Hepatocyte (in vitro differentiated cells): ENCODE measurements around the gene CYFIP1.

ENCODE experiments used
- CTCF ChIP-seq: fragments of 200-600 bp; sonication (generic); IDR thresholded peaks from 2 replicates; pipeline ENCODE4 v1.5.1; 2016; ENCODE audit warnings: antibody characterized with exemption, mild to moderate bottlenecking; ENCODE audit not compliant: poor library complexity
- EZH2 ChIP-seq: fragments of 200-600 bp; sonication (generic); IDR thresholded peaks from 2 replicates; pipeline ENCODE4 v1.6.1; 2016; ENCODE audit warnings: antibody characterized with exemption, mild to moderate bottlenecking, borderline replicate concordance
- EZH2phosphoT487 ChIP-seq: fragments of 200-600 bp; sonication (generic); IDR thresholded peaks from one replicate; pipeline ENCODE4 v1.6.1; 2018; ENCODE audit warnings: antibody characterized with exemption, mild to moderate bottlenecking, low read depth, moderate library complexity; ENCODE audit not compliant: unreplicated experiment, severe bottlenecking

DNA sequence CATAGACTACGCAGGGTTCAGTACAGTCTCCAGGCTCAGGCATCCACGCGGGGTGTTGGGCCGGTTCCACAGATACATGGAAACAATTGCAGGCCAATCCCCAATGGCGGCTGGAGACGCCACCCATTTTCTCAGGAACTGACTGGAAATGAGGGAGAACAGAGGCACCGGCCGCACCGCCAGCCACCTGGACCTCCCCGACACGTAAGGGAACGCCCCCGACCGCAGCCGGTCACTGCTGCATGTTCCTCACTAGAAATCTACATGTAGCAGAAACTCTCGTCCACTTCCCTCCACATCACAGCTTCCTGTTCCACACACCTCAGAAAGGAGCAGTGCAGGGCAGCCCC is 29.2 kb downstream of the CYFIP1 start:
- TF ChIP-seq CTCF (no peak), EZH2 (no peak), EZH2phosphoT487 (no peak)
